GM12878 (cell line): Measurements from ENCODE around the gene SFR1. TPM values are rescaled to one million over a fixed set of nuclear protein-coding genes. Genes with fewer than 3 reads are reported as not detected.

Experiments used
- ATAC-seq: fragments of 200-7000 bp; cut with Tn5 transposase; 3 replicates; pipeline ENCODE4 v1.9.1; 2020; ENCODE audit warnings: mild to moderate bottlenecking, moderate library complexity
- BruUV-seq: library from RNA; stranded (reverse); fragments of 400-500 nt; replicated peaks from 2 replicates; lab custom pipeline; 2021; lab: Mats Ljungman, UMichigan
- CTCF ChIA-PET: fragments of 300-600 bp; sonication (Branson Sonifier 250); formaldehyde crosslinking; extraction: SDS; loops from one replicate; lab custom pipeline; 2021; ENCODE audit warnings: inconsistent platforms; lab: Yijun Ruan, JAX
- POLR2A ChIA-PET: fragments of 350-600 bp; formaldehyde crosslinking; extraction: SDS; loops from one replicate; lab custom pipeline; 2021; ENCODE audit warnings: inconsistent platforms; lab: Charles Lee
- RAD21 ChIA-PET: fragments of 300-600 bp; sonication (Branson Sonifier 250); formaldehyde crosslinking; loops from one replicate; lab custom pipeline; 2023; ENCODE audit warnings: antibody characterized with exemption; ENCODE audit not compliant: unreplicated experiment; lab: Charles Lee
- SMC1A ChIA-PET: fragments of 300-600 bp; sonication (Branson Sonifier 250); formaldehyde crosslinking; loops from one replicate; lab custom pipeline; 2023; ENCODE audit not compliant: unreplicated experiment, uncharacterized antibody; lab: Charles Lee
- DNase-seq: peaks from one replicate; pipeline ENCODE4 v3.0.0-alpha.2; 2011; ENCODE audit warnings: low read depth, low spot score
- FAIRE-seq: peaks from 3 replicates; lab custom pipeline; 2011; peaks lifted over from hg19 to GRCh38; lab: Jason Lieb, UNC
- H2AFZ ChIP-seq: 2 replicates; pipeline ENCODE4 v1.6.0; 2011; ENCODE audit warnings: low read depth, low read length, control low read depth; ENCODE audit not compliant: control insufficient read depth
- H3K27ac ChIP-seq: 2 replicates; pipeline ENCODE4 v1.5.1; 2011; ENCODE audit warnings: control low read depth; ENCODE audit not compliant: control insufficient read depth, insufficient read depth
- H3K27me3 ChIP-seq, 2 experiments: replicated peaks in 1 of 2; 2 replicates each; pipeline versions ENCODE4 v1.6.0 to v1.6.1; 2011; ENCODE audit warnings: low read length in 1 of 2; ENCODE audit not compliant: control insufficient read depth in 2 of 2, insufficient read depth in 2 of 2
- H3K36me3 ChIP-seq, 2 experiments: 2 replicates each; pipeline ENCODE4 v1.5.1; 2011; ENCODE audit warnings: low read length in 1 of 2; ENCODE audit not compliant: control insufficient read depth in 2 of 2, insufficient read depth in 2 of 2
- H3K4me1 ChIP-seq: 2 replicates; pipeline ENCODE4 v1.6.1; 2011; ENCODE audit warnings: mild to moderate bottlenecking, low read length, moderate library complexity, mixed read lengths; ENCODE audit not compliant: control insufficient read depth, insufficient read depth
- H3K4me2 ChIP-seq: 2 replicates; pipeline ENCODE4 v1.6.0; 2011; ENCODE audit warnings: control low read depth; ENCODE audit not compliant: control insufficient read depth, insufficient read depth
- H3K4me3 ChIP-seq: fragments of 200-600 bp; sonication (generic); 2 replicates; pipeline ENCODE4 v1.5.1; 2016
- H3K79me2 ChIP-seq: 2 replicates; pipeline ENCODE4 v1.6.0; 2011; ENCODE audit warnings: low read length; ENCODE audit not compliant: control insufficient read depth, insufficient read depth
- H3K9ac ChIP-seq: 2 replicates; pipeline ENCODE4 v1.8.0; 2011; ENCODE audit warnings: low read length, control low read depth, mixed read lengths; ENCODE audit not compliant: control insufficient read depth, insufficient read depth
- H3K9me3 ChIP-seq: replicated peaks from 3 replicates; pipeline ENCODE4 v1.5.1; 2011; ENCODE audit warnings: mild to moderate bottlenecking, low read length; ENCODE audit not compliant: control insufficient read depth, insufficient read depth
- H4K20me1 ChIP-seq: 2 replicates; pipeline ENCODE4 v1.6.0; 2011; ENCODE audit not compliant: control insufficient read depth, insufficient read depth
- ATF7 ChIP-seq: fragments of 450-650 bp; IDR thresholded peaks from 2 replicates; pipeline ENCODE4 v1.6.1; 2016; ENCODE audit warnings: low read depth, mild to moderate bottlenecking
- CBX5 ChIP-seq: sonication (generic); IDR thresholded peaks from 2 replicates; pipeline ENCODE4 v1.6.1; 2016; ENCODE audit warnings: low read depth, moderate library complexity, mild to moderate bottlenecking, inconsistent platforms
- CEBPZ ChIP-seq: fragments of 150-350 bp; IDR thresholded peaks from 2 replicates; pipeline ENCODE4 v1.6.1; 2016; ENCODE audit warnings: low read depth, low read length
- NFYA ChIP-seq: IDR thresholded peaks from 2 replicates; pipeline ENCODE4 v1.6.1; 2011; ENCODE audit warnings: low read depth, mild to moderate bottlenecking, low read length, improper control_type of control experiment, borderline replicate concordance
- SIX5 ChIP-seq: IDR thresholded peaks from 2 replicates; pipeline ENCODE4 v1.6.1; 2011; ENCODE audit warnings: mild to moderate bottlenecking, low read depth, low read length, moderate library complexity; ENCODE audit not compliant: severe bottlenecking
- SP1 ChIP-seq: IDR thresholded peaks from one replicate; pipeline ENCODE4 v1.6.1; 2011; ENCODE audit warnings: low read depth, low read length
- TAF1 ChIP-seq: IDR thresholded peaks from 2 replicates; pipeline ENCODE4 v1.6.1; 2011; ENCODE audit warnings: mild to moderate bottlenecking, low read depth, low read length, borderline replicate concordance
- TCF7 ChIP-seq: IDR thresholded peaks from 2 replicates; pipeline ENCODE4 v1.6.1; 2014; ENCODE audit warnings: antibody characterized with exemption, borderline replicate concordance
- whole genome bisulfite sequencing: methylation state at CpG from one replicate; pipeline ENCODE4 v1.1.6; 2016; ENCODE audit warnings: low lambda C conversion rate; ENCODE audit not compliant: insufficient replicate concordance, insufficient coverage; ENCODE audit errors: missing lambda C conversion rate; 5-methylcytosine and 5-hydroxymethylcytosine counted together
- in situ Hi-C: fragments of 300-500 bp; cut with MboI; formaldehyde crosslinking; loops from 9 replicates; pipeline ENCODE4 v1.14.3; 2018; ENCODE audit warnings: mixed read lengths
- intact Hi-C: fragments of 100-400 bp; cut with micrococcal nuclease; formaldehyde crosslinking; loops from one replicate; pipeline ENCODE4 v1.14.2; 2022; ENCODE audit not compliant: unreplicated experiment
- polyA plus RNA-seq, 11 experiments: library from polyadenylated mRNA; depleted of rRNA in 4 of 11; unstranded in 6 of 11; stranded (reverse) in 5 of 11; fragments of >200 nt; fragmentation: Nextera tagmentation in 4 of 11; fragmentation: Illumina TruSeq in 1 of 11; extraction: Ambion mirVana in 4 of 11; extraction: Trizol in 1 of 11; gene quantifications; 1 replicate in 1 of 11; 2 replicates in 10 of 11; pipeline versions ENCODE4 v1.2.1 to v1.2.3, GENCODE V29; 2011 to 2016; ENCODE audit warnings: inconsistent platforms in 2 of 11, missing spikeins in 2 of 11, low read depth in 1 of 11
- total RNA-seq, 4 experiments: library from RNA; depleted of rRNA in 3 of 4; stranded (reverse); fragments of >200 nt in 3 of 4; fragmentation: Illumina TruSeq in 1 of 4; extraction: Trizol in 1 of 4; gene quantifications; 2 replicates each; pipeline versions ENCODE4 v1.2.1 to v1.2.3, GENCODE V29; 2013 to 2021
- TF ChIP-seq, protein P1 (sequence below): fragments of 450-650 bp; IDR thresholded peaks from 2 replicates; pipeline ENCODE4 v1.6.1; 2017; ENCODE audit warnings: borderline replicate concordance

The SFR1 gene
- total and polyA plus RNA-seq, 10 of the 15 experiments (the other 5 are each of a cell fraction or from before 2014, with no cell fraction given), result 6.9 to 31.5 (median 14.9) TPM

DNA sequence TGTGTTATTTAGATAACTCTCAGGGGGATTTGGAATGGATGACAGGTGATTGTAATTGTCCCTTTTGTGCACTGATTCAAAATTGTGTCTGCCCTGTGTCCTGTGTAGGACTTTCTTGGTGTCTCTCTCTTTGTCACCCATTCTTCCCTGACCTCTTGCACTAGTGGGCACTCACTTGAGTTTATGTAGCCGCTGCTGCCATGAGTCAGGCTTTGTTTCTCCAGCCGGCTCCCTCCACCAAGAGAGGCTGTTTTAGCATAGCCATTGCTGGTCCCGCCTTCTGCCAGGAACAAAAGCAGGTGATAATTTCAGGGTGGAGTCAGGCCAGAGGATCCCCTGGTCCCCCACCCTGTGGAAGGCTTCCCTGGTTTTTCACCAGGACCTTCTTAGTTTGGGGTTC is 44.7 kb upstream of the SFR1 start (continued):
- TF ChIP-seq CEBPZ (no peak), NFYA (no peak), CBX5 (no peak), TAF1 (no peak)
- TF ChIP-seq, protein P1, sequence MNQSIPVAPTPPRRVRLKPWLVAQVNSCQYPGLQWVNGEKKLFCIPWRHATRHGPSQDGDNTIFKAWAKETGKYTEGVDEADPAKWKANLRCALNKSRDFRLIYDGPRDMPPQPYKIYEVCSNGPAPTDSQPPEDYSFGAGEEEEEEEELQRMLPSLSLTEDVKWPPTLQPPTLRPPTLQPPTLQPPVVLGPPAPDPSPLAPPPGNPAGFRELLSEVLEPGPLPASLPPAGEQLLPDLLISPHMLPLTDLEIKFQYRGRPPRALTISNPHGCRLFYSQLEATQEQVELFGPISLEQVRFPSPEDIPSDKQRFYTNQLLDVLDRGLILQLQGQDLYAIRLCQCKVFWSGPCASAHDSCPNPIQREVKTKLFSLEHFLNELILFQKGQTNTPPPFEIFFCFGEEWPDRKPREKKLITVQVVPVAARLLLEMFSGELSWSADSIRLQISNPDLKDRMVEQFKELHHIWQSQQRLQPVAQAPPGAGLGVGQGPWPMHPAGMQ, result no peak

DNA sequence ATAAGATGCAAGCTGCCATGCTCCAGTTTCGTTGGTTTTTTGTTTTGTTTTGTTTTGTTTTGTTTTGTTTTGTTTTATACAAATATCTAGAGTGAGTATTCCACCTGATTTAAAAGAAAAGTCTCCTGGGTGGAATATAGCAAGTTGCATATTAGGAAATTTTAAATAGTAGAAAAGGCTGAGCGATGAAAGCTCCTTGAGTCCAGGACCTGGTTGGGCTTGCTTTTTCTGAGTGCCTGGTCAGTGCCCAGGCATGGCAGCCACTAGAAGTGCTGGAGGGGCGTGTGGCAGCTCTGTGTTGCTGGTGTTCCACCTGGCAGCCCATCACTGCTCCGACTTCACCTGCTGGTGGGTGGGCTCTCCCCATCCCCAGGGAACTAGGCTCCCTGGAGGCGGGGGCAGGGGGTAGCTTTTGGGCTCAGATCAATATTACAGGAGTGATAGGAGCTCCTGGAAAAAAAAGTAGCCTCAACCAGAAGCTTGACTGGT is 44.3 kb upstream of the SFR1 start:
- Histone ChIP-seq H3K79me2 (no peaks in the 10 kb centered on the region), H3K9ac (no peak overlapping the region), H3K4me2 (no peak overlapping the region), H3K4me3 (no peak overlapping the region), H3K27ac (no peak overlapping the region), H3K9me3 (no peaks in the 10 kb centered on the region), H4K20me1 (no peaks in the 10 kb centered on the region), H2AFZ (no peak overlapping the region), H3K4me1 (no peaks in the 10 kb centered on the region), H3K36me3 (no peaks in the 10 kb centered on the region), H3K27me3 (no peaks in the 10 kb centered on the region)
- SMC1A ChIA-PET, result interaction anchor here (1.0 to 3.9 kb wide), 5 partner anchors 10 to 88 kb away, joined by 3 to 12 read pairs (median 6); partner anchors contain the start of gene SFR1
- TF ChIP-seq TCF7 (no peak), SP1 (no peak), ATF7 (no peak), SIX5 (no peak)
- no TSS peak for BruUV-seq
- 12% methylated on average over 5 of the region's 5 CpGs for WGBS
- intact Hi-C loops (no loop called here), in situ Hi-C loops (loop anchor here (5.0 kb wide), 1 partner anchor 185 kb away; no protein-coding TSS in a partner anchor)
- FAIRE-seq, result no peak
- CTCF ChIA-PET, result interaction anchor here (0.9 to 1.5 kb wide), 5 partner anchors 9 to 62 kb away, joined by 3 to 4 read pairs (median 3); no protein-coding TSS in a partner anchor
- POLR2A ChIA-PET, result no interaction called here
- no peak for ATAC-seq
- RAD21 ChIA-PET, result no interaction called here
- DNase-seq, result no peak
